ENCODE results near the gene TMEM17.

The TMEM17 gene

DNA sequence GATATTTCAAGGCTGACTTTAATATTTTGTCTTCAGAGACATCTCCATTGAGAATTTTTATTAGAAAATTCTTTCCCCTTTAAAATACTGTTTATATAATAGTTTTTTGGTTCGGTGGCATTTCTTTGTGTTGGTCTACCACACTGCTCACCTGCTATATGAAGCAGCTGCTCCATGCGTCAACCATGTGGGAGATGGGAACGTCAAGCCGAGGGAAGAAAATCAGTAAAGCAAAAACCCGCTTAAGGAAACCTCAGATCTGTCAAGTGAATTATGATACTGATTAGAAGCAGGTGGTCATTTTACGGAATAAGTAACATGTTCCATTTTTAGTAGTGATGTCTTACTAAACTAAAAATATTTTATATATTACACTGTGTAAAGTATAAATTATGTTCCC, 5.6 kb upstream of the TMEM17 start:
- no peak overlapping the region for H3K4me3 ChIP-seq (replicated peaks; ENCODE audit: low read depth, low read length)
- no peak for TF ChIP-seq CTCF (IDR thresholded peaks at IDR 0.05; ENCODE audit: low read depth, low read length, missing control alignments)
- DNase-seq (ENCODE audit: extremely low read depth, low read depth), result no peak

- peak overlapping the region; percentile 56 for H3K4me3 ChIP-seq (replicated peaks; ENCODE audit: low read depth, low read length)
- no peak for TF ChIP-seq CTCF (IDR thresholded peaks at IDR 0.05; ENCODE audit: low read depth, low read length, missing control alignments)
- DNase-seq (ENCODE audit: extremely low read depth, low read depth), result no peak
Measured at GRCh38 chr2:62506421-62506750, 391 bp upstream of the TMEM17 start.

DNA sequence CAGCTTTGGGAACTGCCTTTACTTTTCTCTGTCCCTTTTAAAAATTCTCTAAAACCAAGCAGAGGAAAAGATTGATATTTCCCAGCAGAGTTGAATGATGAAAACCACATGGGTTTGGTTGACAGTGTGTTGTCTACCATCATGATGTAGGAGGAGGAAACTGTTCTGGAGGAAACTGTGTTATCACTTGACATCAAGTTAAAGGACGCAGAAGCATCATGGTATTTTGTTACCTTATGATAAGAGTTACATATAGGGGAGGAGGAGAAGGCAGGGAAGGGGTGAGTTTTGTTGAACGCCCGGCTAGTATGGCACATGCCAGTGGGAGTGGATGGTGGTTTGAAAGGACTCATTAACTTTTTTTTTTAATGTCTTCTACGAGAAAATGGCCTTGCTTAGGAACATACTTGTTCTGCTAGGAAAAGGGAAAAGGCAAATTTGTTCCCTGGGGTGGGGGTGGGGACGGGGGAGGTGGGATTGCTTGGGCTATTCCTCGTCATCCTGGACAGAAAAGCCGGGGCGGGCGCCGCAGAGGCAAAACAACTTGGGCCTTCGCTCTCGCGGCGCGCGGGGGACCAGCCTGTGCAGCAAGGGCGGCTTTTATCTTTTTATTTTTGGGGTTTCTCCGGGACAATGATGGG, 766 bp downstream of the TMEM17 start:
- no peak for DNase-seq (ENCODE audit: extremely low read depth, low read depth)
- no peak for TF ChIP-seq CTCF (IDR thresholded peaks at IDR 0.05; ENCODE audit: low read depth, low read length, missing control alignments)
- peak overlapping the region; percentile 56 for H3K4me3 ChIP-seq (replicated peaks; ENCODE audit: low read depth, low read length)

DNA sequence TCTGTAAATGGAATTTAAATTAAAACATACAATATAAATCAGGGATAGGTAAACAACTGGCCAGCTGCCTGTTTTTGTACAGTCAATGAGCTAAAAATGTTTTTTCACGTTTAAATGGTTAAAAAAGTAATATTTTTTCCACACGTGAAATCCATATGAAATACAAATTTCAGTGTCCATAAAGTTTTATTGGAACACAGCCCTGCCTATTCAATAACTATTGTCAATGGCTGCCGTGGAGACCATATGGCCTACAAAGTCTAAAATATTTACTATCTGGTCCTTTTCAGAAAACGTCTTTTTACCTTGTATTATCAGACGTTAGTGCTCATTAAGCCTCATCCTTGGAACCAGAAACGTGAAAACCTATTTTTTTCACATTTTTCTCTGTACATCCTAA, 1.3 kb downstream of the TMEM17 start:
- no peak for TF ChIP-seq CTCF (IDR thresholded peaks at IDR 0.05; ENCODE audit: low read depth, low read length, missing control alignments)
- H3K4me3 ChIP-seq (replicated peaks; ENCODE audit: low read depth, low read length), result no peak overlapping the region
- DNase-seq (ENCODE audit: extremely low read depth, low read depth), result no peak

DNA sequence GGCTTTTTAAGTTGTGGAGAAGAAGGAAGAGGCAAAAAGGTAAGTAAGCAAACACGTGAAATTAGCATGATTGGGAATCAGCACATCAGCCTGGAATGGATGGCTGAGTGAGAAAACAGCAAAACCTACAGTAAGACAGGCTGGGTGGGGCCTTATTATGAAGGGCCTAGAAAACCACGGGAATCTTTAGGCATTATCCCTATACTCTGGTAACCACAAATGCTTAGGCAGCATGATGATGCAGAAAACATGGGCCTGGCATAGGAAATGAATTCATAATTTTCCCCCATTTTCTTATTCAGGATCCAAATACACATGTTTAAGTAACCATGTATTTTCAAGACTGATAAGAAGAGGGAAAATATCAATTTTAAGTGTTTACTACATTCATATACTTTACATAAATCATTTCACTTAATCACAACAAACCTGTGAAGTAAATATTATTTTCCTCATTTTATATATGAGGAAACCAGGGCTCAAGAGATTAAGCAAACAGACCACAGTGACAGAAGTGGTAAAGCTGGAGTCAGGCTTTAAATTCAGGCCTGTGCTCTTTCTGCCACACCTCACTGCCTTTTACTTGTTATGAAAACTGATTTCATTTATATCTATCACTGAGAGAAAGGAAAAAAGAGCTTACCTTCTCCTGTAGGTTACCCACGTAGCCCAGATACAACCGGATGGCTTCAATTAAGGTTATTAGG, 4.0 kb downstream of the TMEM17 start:
- peak; percentile 49 for DNase-seq (ENCODE audit: extremely low read depth, low read depth)
- TF ChIP-seq CTCF (IDR thresholded peaks at IDR 0.05; ENCODE audit: low read depth, low read length, missing control alignments), result no peak
- H3K4me3 ChIP-seq (replicated peaks; ENCODE audit: low read depth, low read length), result no peak overlapping the region

DNA sequence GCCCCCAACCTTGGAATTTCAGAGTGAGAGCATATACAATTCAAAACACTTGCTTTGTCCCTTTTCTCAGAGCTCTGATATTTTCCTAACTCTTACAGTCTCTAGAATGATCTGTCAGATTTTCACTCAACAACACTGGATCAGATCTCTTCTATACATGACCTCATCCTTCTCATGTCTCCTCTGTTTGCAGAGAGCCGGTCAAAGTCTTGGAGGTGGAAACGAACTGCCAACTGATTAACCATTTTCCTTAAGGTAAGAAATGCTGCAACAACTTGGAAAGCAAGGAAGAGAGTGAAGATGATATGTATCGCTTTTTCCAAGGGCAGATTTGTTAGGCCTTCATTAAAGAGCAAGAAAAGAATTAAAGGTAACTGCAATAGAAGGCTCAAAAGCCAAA, 4.9 kb downstream of the TMEM17 start:
- no peak overlapping the region for H3K4me3 ChIP-seq (replicated peaks; ENCODE audit: low read depth, low read length)
- no peak for DNase-seq (ENCODE audit: extremely low read depth, low read depth)
- TF ChIP-seq CTCF (IDR thresholded peaks at IDR 0.05; ENCODE audit: low read depth, low read length, missing control alignments), result no peak

Data from HFF-Myc (cell line).